HL-60 (cell line): ENCODE results near the gene ZNF76.

Experiments used
- DNase-seq, 2 experiments: peaks; one replicate each; pipeline ENCODE4 v3.0.0-alpha.2; 2010 to 2020; ENCODE audit warnings: low read depth in 1 of 2, low spot score in 1 of 2
- H3K27ac ChIP-seq: fragments of 250-450 bp; sonication (Bioruptor Pico); replicated peaks from 2 replicates; pipeline ENCODE4 v1.5.1; 2020; ENCODE audit warnings: mild to moderate bottlenecking, moderate library complexity
- H3K27me3 ChIP-seq: fragments of 250-450 bp; sonication (Bioruptor Pico); 2 replicates; pipeline ENCODE4 v1.5.1; 2021; ENCODE audit warnings: mild to moderate bottlenecking, moderate library complexity; ENCODE audit not compliant: insufficient read depth, poor library complexity, severe bottlenecking
- H3K4me3 ChIP-seq: replicated peaks from 2 replicates; pipeline ENCODE4 v1.5.1; 2011; ENCODE audit warnings: mild to moderate bottlenecking, control low read depth, low read length; ENCODE audit not compliant: insufficient read depth
- GABPA ChIP-seq: IDR thresholded peaks from 2 replicates; pipeline ENCODE4 v1.6.1; 2012; ENCODE audit warnings: low read depth
- POLR2AphosphoS5 ChIP-seq: IDR thresholded peaks from 2 replicates; pipeline ENCODE4 v1.6.1; 2012; ENCODE audit warnings: low read depth
- SPI1 ChIP-seq: IDR thresholded peaks from 2 replicates; pipeline ENCODE4 v1.6.1; 2012; ENCODE audit warnings: low read depth, mild to moderate bottlenecking, borderline replicate concordance
- long read RNA-seq: library from polyadenylated mRNA; unstranded; transcript quantifications from one replicate; pipeline ENCODE4 v2.0.0, GENCODE V29; 2020
- TF ChIP-seq, protein P1 (sequence below): IDR thresholded peaks from one replicate; pipeline ENCODE4 v1.5.1; 2011; ENCODE audit warnings: low read length, control low read depth, inconsistent platforms; ENCODE audit not compliant: insufficient read depth
- TF ChIP-seq, protein P2 (sequence below): IDR thresholded peaks from 2 replicates; pipeline ENCODE4 v1.6.1; 2012; ENCODE audit warnings: low read depth; ENCODE audit not compliant: insufficient replicate concordance

ZNF76 gene
- long read RNA-seq, transcript ZNF76-203 (14 exons, 2,716 nt), result major isoform, 24 of 134 reads
- long read RNA-seq, transcript ZNF76-202 (13 exons, 2,447 nt), result minor isoform, 8 of 134 reads
- long read RNA-seq, partial matches to known transcripts, result 26 of 134 reads
- long read RNA-seq, other reads (novel, unspliced or antisense), result 72 of 134 reads

DNA sequence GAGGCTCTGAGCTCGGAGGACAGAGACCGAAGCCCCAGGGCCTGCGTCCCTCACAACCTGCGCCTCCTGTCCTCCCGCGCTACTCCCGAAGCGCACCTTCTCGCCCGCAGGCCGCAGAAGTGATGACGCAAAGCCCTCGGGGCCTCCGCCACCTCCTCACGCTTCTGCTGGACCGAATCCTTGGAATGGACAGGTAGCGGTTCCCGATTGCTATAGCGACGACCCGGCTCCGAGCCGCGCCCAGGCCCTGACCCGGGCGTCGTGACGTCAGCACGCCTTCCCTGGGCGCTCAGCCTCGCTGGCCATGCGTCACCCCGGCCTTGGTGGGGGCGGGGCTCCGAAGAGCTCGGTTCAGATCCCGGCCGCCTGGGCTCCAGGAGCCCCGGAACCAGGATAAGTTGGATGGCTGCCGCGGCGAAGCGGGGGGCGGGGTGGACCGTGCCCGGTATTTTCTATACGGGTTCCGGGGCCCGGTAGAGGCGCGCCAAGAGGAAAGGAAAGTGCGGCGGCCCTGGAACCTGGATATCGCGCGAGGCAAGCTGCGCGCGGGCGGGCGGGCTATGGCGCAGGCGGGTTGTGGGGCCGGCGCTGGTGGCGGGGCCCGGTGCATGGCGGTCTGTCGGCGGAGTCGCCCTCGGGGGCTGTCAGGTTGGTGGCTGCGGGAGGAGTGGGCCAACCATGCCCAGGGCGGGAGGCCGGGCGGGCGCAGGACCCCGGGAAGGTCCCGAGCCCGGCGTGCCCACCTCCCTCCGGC, at the start of gene ZNF76:
ZNF76 (plus strand) TSS at position 542 of the 754 bp plus-strand sequence. CDS start 21,417 bp downstream, outside the sequence.
- no peaks in the 10 kb centered on the region for H3K27me3 ChIP-seq
- DNase-seq, result peak; percentile 93 to 95
- H3K27ac ChIP-seq, result peak within 1 kb of the TSS; percentile 56
- peak within 1 kb of the TSS; percentile 97 for H3K4me3 ChIP-seq
- TF ChIP-seq GABPA (no peak), SPI1 (no peak), POLR2AphosphoS5 (no peak)
- TF ChIP-seq, protein P1, sequence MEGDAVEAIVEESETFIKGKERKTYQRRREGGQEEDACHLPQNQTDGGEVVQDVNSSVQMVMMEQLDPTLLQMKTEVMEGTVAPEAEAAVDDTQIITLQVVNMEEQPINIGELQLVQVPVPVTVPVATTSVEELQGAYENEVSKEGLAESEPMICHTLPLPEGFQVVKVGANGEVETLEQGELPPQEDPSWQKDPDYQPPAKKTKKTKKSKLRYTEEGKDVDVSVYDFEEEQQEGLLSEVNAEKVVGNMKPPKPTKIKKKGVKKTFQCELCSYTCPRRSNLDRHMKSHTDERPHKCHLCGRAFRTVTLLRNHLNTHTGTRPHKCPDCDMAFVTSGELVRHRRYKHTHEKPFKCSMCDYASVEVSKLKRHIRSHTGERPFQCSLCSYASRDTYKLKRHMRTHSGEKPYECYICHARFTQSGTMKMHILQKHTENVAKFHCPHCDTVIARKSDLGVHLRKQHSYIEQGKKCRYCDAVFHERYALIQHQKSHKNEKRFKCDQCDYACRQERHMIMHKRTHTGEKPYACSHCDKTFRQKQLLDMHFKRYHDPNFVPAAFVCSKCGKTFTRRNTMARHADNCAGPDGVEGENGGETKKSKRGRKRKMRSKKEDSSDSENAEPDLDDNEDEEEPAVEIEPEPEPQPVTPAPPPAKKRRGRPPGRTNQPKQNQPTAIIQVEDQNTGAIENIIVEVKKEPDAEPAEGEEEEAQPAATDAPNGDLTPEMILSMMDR, result no peak
- TF ChIP-seq, protein P2, sequence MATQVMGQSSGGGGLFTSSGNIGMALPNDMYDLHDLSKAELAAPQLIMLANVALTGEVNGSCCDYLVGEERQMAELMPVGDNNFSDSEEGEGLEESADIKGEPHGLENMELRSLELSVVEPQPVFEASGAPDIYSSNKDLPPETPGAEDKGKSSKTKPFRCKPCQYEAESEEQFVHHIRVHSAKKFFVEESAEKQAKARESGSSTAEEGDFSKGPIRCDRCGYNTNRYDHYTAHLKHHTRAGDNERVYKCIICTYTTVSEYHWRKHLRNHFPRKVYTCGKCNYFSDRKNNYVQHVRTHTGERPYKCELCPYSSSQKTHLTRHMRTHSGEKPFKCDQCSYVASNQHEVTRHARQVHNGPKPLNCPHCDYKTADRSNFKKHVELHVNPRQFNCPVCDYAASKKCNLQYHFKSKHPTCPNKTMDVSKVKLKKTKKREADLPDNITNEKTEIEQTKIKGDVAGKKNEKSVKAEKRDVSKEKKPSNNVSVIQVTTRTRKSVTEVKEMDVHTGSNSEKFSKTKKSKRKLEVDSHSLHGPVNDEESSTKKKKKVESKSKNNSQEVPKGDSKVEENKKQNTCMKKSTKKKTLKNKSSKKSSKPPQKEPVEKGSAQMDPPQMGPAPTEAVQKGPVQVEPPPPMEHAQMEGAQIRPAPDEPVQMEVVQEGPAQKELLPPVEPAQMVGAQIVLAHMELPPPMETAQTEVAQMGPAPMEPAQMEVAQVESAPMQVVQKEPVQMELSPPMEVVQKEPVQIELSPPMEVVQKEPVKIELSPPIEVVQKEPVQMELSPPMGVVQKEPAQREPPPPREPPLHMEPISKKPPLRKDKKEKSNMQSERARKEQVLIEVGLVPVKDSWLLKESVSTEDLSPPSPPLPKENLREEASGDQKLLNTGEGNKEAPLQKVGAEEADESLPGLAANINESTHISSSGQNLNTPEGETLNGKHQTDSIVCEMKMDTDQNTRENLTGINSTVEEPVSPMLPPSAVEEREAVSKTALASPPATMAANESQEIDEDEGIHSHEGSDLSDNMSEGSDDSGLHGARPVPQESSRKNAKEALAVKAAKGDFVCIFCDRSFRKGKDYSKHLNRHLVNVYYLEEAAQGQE, result no peak

DNA sequence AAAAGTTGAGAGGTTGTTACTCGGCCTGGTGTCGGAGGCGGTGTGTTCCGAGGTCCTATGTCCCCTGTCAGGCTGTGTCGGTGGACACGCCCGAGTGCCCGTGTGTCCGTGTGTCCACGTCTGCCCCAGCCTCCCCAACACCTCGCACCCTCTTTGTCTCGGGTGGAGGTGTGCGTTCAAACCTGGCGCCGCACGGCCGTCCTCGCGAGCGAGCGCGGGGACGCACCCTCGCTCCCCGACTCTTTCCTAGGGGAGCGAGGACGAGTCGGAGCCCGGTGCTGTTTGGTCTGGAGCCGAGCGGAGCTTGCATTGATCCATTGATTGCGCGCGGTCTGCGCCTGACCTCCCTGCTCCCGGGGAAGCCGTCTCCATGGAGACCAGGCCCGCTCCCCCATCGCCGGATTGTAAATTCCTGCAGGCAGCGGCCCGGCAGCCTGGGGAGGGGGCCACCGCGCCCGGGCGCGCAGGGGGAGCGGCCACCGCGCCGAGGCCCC, 46.2 kb upstream of the ZNF76 start:
- Histone ChIP-seq H3K4me3 (no peak overlapping the region), H3K27me3 (peaks cover 54% of the 10 kb centered on the region), H3K27ac (no peak overlapping the region)
- no peak for DNase-seq
- TF ChIP-seq, protein P2, result no peak

- Histone ChIP-seq H3K27me3 (peaks cover 54% of the 10 kb centered on the region), H3K27ac (no peak within 1 kb of the TSS), H3K4me3 (peak within 1 kb of the TSS; percentile 34)
- TF ChIP-seq SPI1 (no peak), GABPA (no peak), POLR2AphosphoS5 (no peak)
- TF ChIP-seq, protein P2, result no peak
- TF ChIP-seq, protein P1, result no peak
- no peak for DNase-seq
Observed at GRCh38 chr6:35213824-35214756, 45.4 kb upstream of the ZNF76 start, which contains the start of gene SCUBE3. Gene SCUBE3, plus strand, starts transcription at chr6:35213956. Its CDS starts 463 bp downstream, at chr6:35214419.
